Mesothelial cell of epicardium (in vitro differentiated cells): ENCODE measurements around the gene COL11A1. TPM values are rescaled to one million over a fixed set of nuclear protein-coding genes. Genes with fewer than 3 reads are reported as not detected.

ENCODE experiments used
- DNase-seq, 2 experiments: peaks; one replicate each; pipeline ENCODE4 v3.0.0; 2021; ENCODE audit warnings: low spot score in 2 of 2; ENCODE audit not compliant: unreplicated experiment in 2 of 2
- H3K27ac Mint-ChIP-seq: 2 replicates; pipeline ENCODE4 v1.8.0; 2021; ENCODE audit warnings: mixed read lengths
- H3K27me3 Mint-ChIP-seq: 2 replicates; pipeline ENCODE4 v1.8.0; 2021; ENCODE audit warnings: low read depth, mixed read lengths
- H3K36me3 Mint-ChIP-seq: 2 replicates; pipeline ENCODE4 v1.8.0; 2021; ENCODE audit warnings: mixed read lengths
- H3K4me1 Mint-ChIP-seq: 2 replicates; pipeline ENCODE4 v1.8.0; 2021; ENCODE audit warnings: mixed read lengths
- H3K4me3 Mint-ChIP-seq: 2 replicates; pipeline ENCODE4 v1.8.0; 2021; ENCODE audit warnings: mild to moderate bottlenecking, moderate library complexity, mixed read lengths
- H3K9me3 Mint-ChIP-seq: 2 replicates; pipeline ENCODE4 v1.8.0; 2021; ENCODE audit warnings: mixed read lengths
- total RNA-seq: library from RNA; stranded (reverse); gene quantifications from 3 replicates; pipeline ENCODE4 v1.2.1, GENCODE V29; 2021
- TF ChIP-seq, protein P1 (sequence below): fragments of 200-600 bp; sonication (generic); IDR thresholded peaks from one replicate; pipeline ENCODE4 v1.5.0; 2021; ENCODE audit warnings: antibody characterized with exemption; ENCODE audit not compliant: unreplicated experiment

COL11A1 gene
- total RNA-seq, 1 donor from 2014 or later = 133 TPM

DNA sequence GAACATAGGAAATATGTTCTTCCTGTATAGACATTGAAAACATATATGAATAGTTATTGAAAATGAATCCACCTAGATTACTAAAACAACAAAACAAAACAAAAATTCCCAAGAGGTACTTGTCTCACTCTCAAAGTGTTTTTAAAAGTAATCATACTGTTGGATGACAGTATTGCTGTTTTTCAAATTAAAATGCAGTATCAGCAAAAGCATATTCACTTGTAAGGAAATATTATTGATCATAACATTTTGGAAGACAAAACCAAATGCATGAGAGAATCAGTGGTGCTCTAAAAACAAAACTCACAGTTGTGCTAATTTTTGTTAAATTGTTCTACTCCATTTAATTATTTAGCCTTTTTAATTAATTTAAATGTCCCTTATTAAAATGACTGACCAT lies 131.0 kb downstream of the COL11A1 start:
- no peak overlapping the region for H3K27ac Mint-ChIP-seq
- H3K4me1 Mint-ChIP-seq = no peaks in the 10 kb centered on the region
- TF ChIP-seq, protein P1, sequence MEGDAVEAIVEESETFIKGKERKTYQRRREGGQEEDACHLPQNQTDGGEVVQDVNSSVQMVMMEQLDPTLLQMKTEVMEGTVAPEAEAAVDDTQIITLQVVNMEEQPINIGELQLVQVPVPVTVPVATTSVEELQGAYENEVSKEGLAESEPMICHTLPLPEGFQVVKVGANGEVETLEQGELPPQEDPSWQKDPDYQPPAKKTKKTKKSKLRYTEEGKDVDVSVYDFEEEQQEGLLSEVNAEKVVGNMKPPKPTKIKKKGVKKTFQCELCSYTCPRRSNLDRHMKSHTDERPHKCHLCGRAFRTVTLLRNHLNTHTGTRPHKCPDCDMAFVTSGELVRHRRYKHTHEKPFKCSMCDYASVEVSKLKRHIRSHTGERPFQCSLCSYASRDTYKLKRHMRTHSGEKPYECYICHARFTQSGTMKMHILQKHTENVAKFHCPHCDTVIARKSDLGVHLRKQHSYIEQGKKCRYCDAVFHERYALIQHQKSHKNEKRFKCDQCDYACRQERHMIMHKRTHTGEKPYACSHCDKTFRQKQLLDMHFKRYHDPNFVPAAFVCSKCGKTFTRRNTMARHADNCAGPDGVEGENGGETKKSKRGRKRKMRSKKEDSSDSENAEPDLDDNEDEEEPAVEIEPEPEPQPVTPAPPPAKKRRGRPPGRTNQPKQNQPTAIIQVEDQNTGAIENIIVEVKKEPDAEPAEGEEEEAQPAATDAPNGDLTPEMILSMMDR = no peak
- no peaks in the 10 kb centered on the region for H3K27me3 Mint-ChIP-seq
- H3K36me3 Mint-ChIP-seq = no peaks in the 10 kb centered on the region
- DNase-seq = no peak
- no peaks in the 10 kb centered on the region for H3K9me3 Mint-ChIP-seq
- no peak overlapping the region for H3K4me3 Mint-ChIP-seq

DNA sequence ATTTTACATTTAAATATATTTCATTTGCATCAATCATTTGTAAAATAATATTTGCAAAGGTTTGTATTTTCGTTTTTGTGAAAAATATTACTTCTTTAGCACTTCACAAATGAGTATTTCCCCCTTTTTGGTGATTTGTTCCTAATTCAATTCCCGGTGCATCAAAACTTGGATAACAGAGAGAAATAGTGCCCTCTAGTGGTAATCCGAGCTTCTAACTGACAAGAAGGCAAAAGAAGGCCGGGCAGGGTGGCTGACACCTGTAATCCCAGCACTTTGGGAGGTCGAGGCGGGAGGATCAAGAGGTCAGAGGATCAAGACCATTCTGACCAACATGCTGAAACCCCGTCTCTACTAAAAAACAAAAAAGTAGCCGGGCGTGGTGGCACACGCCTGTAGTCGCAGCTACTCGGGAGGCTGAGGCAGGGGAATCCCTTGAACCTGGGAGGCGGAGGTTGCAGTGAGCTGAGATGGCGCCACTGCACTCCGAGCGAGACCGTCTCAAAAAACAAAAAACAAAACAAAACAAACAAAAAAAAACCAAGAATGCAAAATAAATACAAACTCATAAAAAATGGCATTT lies 137.7 kb downstream of the COL11A1 start:
- H3K4me1 Mint-ChIP-seq = no peaks in the 10 kb centered on the region
- no peaks in the 10 kb centered on the region for H3K9me3 Mint-ChIP-seq
- peaks cover 6% of the 10 kb centered on the region for H3K36me3 Mint-ChIP-seq
- no peaks in the 10 kb centered on the region for H3K27me3 Mint-ChIP-seq
- no peak for DNase-seq
- TF ChIP-seq, protein P1 = peak; percentile 56
- H3K4me3 Mint-ChIP-seq = no peak overlapping the region
- no peak overlapping the region for H3K27ac Mint-ChIP-seq

DNA sequence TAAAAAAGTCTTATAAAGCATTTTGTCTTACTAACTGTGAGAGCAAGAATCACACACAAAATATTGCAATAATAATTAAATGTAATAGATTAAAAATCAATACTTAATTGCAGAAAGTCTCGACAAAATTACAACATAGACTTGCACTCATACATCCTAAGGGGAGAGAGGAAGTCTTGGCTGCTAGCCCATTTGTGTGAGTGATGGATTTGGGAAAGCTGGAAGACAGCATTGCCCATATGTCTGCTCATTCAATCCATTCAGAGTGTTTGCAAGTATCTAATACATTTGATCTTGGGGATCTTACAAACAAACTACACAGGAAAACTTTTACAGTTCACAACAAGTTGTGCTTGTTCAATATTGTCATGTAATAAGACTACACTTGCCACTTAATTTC lies 140.5 kb downstream of the COL11A1 start:
- peaks cover 6% of the 10 kb centered on the region for H3K36me3 Mint-ChIP-seq
- DNase-seq = no peak
- no peak overlapping the region for H3K4me3 Mint-ChIP-seq
- no peaks in the 10 kb centered on the region for H3K9me3 Mint-ChIP-seq
- no peaks in the 10 kb centered on the region for H3K27me3 Mint-ChIP-seq
- H3K4me1 Mint-ChIP-seq = no peaks in the 10 kb centered on the region
- H3K27ac Mint-ChIP-seq = no peak overlapping the region
- TF ChIP-seq, protein P1 = no peak

DNA sequence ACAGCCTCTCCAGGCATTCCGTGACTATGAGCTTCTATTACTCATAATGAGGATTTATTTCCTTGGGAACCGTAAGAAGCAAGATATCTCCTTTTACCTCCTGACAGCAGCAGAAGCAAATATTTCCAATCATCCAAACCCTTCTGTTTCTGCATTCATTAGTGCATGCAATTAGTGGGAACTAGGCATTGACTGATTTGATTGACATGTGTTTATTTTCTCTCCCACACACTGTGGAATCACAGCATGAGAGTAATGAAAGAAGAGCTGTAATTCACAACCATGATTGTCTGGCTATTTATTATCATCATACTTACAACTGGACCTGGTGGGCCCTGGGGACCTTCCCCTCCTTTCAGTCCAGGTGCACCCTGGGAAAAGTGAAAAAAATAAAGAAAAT lies 146.8 kb downstream of the COL11A1 start:
- H3K4me3 Mint-ChIP-seq = no peak overlapping the region
- TF ChIP-seq, protein P1 = no peak
- no peaks in the 10 kb centered on the region for H3K27me3 Mint-ChIP-seq
- H3K36me3 Mint-ChIP-seq = peaks cover 13% of the 10 kb centered on the region
- H3K9me3 Mint-ChIP-seq = no peaks in the 10 kb centered on the region
- DNase-seq = no peak
- no peaks in the 10 kb centered on the region for H3K4me1 Mint-ChIP-seq
- H3K27ac Mint-ChIP-seq = no peak overlapping the region

DNA sequence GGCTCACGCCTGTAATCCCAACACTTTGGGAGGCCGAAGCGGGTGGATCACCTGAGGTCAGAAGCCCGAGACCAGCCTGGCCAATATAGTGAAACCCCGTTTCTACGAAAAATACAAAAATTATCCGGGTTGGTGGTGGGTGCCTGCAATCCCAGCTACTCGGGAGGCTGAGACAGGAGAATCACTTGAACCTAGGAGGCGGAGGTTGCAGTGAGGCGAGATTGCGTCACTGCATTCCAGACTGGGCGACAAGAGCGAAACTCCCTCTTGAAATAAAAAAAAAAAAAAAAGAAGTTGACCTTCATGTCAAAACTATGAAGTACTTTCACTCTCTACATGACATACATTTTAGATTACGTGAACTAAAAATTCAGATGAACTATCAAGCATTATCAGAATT lies 153.7 kb downstream of the COL11A1 start:
- DNase-seq = no peak
- Mint-ChIP-seq H3K4me3 (no peak overlapping the region), H3K4me1 (no peaks in the 10 kb centered on the region), H3K9me3 (peaks cover 3% of the 10 kb centered on the region), H3K27ac (no peak overlapping the region), H3K36me3 (peaks cover 2% of the 10 kb centered on the region), H3K27me3 (no peaks in the 10 kb centered on the region)
- TF ChIP-seq, protein P1 = no peak

DNA sequence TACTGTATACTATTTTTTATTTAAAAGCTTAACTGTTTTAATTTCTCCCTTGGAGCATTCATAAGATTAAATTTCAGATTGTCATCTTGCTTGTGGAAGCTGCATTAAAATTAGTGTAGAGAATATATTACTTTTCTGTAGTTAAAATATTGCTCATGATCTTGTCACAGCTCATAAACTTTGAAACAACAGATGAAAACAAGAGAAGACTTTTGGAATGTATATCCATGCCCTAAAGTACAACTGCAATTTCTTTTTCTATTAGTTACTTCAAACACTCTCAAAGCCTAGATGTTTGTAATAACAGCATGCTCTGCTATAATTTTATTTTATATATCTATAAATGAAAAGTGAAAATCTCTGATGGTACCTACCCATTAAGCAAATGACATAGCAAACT lies 155.9 kb downstream of the COL11A1 start:
- TF ChIP-seq, protein P1 = no peak
- Mint-ChIP-seq H3K4me1 (no peaks in the 10 kb centered on the region), H3K27me3 (no peaks in the 10 kb centered on the region), H3K27ac (no peak overlapping the region), H3K4me3 (no peak overlapping the region), H3K36me3 (peaks cover 2% of the 10 kb centered on the region), H3K9me3 (peaks cover 3% of the 10 kb centered on the region)
- no peak for DNase-seq
